H1 (cell line): ENCODE measurements around the gene CDC26. TPM values are rescaled to one million over a fixed set of nuclear protein-coding genes. Genes with fewer than 3 reads are reported as not detected.

ENCODE experiments used
- JUND ChIP-seq: IDR thresholded peaks from 2 replicates; pipeline ENCODE4 v1.6.1; 2011; ENCODE audit warnings: mild to moderate bottlenecking, improper control_type of control experiment, low read length
- NANOG ChIP-seq: IDR thresholded peaks from 2 replicates; pipeline ENCODE4 v1.6.1; 2011; ENCODE audit warnings: low read length, low read depth, mild to moderate bottlenecking, inconsistent platforms; ENCODE audit not compliant: insufficient read depth, poor library complexity, severe bottlenecking
- SIX5 ChIP-seq: IDR thresholded peaks from 2 replicates; pipeline ENCODE4 v1.6.1; 2011; ENCODE audit warnings: mild to moderate bottlenecking, low read depth, low read length
- SP1 ChIP-seq: IDR thresholded peaks from 2 replicates; pipeline ENCODE4 v1.6.1; 2011; ENCODE audit warnings: low read depth, low read length
- polyA plus RNA-seq, 7 experiments: library from polyadenylated mRNA; depleted of rRNA in 3 of 7; stranded (reverse) in 5 of 7; unstranded in 2 of 7; fragments of >200 nt in 5 of 7; fragments of 200-250 nt in 2 of 7; gene quantifications; 1 replicate in 5 of 7; 2 replicates in 1 of 7; 4 replicates in 1 of 7; pipeline versions ENCODE4 v1.2.1 to v1.2.3, GENCODE V29; 2011 to 2013; ENCODE audit warnings: missing spikeins in 2 of 7, mixed read lengths in 2 of 7
- total RNA-seq: library from RNA; stranded (reverse); fragmentation: NEBNext Ultra II Directional; extraction: Animal tissue kit (Norgen Biotek cat#: 25700); gene quantifications from 2 replicates; pipeline ENCODE4 v1.2.1, GENCODE V29; 2021
- TF ChIP-seq, protein P1 (sequence below): IDR thresholded peaks from 2 replicates; pipeline ENCODE4 v1.6.1; 2012; ENCODE audit warnings: inconsistent platforms
- TF ChIP-seq, protein P2 (sequence below): IDR thresholded peaks from 2 replicates; pipeline ENCODE4 v1.6.1; 2012; ENCODE audit warnings: inconsistent platforms
- TF ChIP-seq, protein P3 (sequence below): IDR thresholded peaks from 2 replicates; pipeline ENCODE4 v1.6.1; 2011; ENCODE audit warnings: low read length, improper control_type of control experiment
- TF ChIP-seq, protein P4 (sequence below): fragments of 300-600 bp; sonication (generic); IDR thresholded peaks from 2 replicates; pipeline ENCODE4 v1.7.1; 2012; ENCODE audit warnings: low read length, moderate library complexity, mild to moderate bottlenecking, inconsistent platforms; ENCODE audit not compliant: insufficient replicate concordance

The CDC26 gene
- total and polyA plus RNA-seq, 2 of the 8 experiments (the other 6 are each of a cell fraction or from before 2014, with no cell fraction given), result 31.5 to 41.9 TPM

DNA sequence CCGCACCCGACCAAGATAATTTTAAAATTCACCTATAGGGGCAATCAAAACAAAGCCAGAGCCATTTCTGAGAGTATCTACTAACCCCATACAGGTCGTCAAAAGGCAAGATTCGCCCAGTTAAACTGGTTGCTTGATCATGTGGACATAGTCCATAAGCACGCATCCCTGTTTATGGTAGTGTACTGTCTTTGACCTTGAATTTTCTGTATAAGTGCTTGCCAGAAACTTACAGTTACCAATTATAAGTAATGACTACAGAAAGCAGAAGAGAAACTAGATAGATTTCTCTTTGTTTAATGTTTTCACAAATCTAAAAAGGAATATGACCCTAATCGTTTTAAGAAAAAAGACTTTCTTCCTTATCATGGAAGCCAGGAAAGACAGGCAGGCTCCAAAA is 28.4 kb downstream of the CDC26 start (continued):
- no peak for TF ChIP-seq NANOG
- TF ChIP-seq, protein P1, sequence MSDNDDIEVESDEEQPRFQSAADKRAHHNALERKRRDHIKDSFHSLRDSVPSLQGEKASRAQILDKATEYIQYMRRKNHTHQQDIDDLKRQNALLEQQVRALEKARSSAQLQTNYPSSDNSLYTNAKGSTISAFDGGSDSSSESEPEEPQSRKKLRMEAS, result no peak
- no peak for TF ChIP-seq SP1
- TF ChIP-seq, protein P2, sequence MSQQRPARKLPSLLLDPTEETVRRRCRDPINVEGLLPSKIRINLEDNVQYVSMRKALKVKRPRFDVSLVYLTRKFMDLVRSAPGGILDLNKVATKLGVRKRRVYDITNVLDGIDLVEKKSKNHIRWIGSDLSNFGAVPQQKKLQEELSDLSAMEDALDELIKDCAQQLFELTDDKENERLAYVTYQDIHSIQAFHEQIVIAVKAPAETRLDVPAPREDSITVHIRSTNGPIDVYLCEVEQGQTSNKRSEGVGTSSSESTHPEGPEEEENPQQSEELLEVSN, result no peak
- TF ChIP-seq, protein P3, sequence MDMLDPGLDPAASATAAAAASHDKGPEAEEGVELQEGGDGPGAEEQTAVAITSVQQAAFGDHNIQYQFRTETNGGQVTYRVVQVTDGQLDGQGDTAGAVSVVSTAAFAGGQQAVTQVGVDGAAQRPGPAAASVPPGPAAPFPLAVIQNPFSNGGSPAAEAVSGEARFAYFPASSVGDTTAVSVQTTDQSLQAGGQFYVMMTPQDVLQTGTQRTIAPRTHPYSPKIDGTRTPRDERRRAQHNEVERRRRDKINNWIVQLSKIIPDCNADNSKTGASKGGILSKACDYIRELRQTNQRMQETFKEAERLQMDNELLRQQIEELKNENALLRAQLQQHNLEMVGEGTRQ, result no peak
- TF ChIP-seq, protein P4, sequence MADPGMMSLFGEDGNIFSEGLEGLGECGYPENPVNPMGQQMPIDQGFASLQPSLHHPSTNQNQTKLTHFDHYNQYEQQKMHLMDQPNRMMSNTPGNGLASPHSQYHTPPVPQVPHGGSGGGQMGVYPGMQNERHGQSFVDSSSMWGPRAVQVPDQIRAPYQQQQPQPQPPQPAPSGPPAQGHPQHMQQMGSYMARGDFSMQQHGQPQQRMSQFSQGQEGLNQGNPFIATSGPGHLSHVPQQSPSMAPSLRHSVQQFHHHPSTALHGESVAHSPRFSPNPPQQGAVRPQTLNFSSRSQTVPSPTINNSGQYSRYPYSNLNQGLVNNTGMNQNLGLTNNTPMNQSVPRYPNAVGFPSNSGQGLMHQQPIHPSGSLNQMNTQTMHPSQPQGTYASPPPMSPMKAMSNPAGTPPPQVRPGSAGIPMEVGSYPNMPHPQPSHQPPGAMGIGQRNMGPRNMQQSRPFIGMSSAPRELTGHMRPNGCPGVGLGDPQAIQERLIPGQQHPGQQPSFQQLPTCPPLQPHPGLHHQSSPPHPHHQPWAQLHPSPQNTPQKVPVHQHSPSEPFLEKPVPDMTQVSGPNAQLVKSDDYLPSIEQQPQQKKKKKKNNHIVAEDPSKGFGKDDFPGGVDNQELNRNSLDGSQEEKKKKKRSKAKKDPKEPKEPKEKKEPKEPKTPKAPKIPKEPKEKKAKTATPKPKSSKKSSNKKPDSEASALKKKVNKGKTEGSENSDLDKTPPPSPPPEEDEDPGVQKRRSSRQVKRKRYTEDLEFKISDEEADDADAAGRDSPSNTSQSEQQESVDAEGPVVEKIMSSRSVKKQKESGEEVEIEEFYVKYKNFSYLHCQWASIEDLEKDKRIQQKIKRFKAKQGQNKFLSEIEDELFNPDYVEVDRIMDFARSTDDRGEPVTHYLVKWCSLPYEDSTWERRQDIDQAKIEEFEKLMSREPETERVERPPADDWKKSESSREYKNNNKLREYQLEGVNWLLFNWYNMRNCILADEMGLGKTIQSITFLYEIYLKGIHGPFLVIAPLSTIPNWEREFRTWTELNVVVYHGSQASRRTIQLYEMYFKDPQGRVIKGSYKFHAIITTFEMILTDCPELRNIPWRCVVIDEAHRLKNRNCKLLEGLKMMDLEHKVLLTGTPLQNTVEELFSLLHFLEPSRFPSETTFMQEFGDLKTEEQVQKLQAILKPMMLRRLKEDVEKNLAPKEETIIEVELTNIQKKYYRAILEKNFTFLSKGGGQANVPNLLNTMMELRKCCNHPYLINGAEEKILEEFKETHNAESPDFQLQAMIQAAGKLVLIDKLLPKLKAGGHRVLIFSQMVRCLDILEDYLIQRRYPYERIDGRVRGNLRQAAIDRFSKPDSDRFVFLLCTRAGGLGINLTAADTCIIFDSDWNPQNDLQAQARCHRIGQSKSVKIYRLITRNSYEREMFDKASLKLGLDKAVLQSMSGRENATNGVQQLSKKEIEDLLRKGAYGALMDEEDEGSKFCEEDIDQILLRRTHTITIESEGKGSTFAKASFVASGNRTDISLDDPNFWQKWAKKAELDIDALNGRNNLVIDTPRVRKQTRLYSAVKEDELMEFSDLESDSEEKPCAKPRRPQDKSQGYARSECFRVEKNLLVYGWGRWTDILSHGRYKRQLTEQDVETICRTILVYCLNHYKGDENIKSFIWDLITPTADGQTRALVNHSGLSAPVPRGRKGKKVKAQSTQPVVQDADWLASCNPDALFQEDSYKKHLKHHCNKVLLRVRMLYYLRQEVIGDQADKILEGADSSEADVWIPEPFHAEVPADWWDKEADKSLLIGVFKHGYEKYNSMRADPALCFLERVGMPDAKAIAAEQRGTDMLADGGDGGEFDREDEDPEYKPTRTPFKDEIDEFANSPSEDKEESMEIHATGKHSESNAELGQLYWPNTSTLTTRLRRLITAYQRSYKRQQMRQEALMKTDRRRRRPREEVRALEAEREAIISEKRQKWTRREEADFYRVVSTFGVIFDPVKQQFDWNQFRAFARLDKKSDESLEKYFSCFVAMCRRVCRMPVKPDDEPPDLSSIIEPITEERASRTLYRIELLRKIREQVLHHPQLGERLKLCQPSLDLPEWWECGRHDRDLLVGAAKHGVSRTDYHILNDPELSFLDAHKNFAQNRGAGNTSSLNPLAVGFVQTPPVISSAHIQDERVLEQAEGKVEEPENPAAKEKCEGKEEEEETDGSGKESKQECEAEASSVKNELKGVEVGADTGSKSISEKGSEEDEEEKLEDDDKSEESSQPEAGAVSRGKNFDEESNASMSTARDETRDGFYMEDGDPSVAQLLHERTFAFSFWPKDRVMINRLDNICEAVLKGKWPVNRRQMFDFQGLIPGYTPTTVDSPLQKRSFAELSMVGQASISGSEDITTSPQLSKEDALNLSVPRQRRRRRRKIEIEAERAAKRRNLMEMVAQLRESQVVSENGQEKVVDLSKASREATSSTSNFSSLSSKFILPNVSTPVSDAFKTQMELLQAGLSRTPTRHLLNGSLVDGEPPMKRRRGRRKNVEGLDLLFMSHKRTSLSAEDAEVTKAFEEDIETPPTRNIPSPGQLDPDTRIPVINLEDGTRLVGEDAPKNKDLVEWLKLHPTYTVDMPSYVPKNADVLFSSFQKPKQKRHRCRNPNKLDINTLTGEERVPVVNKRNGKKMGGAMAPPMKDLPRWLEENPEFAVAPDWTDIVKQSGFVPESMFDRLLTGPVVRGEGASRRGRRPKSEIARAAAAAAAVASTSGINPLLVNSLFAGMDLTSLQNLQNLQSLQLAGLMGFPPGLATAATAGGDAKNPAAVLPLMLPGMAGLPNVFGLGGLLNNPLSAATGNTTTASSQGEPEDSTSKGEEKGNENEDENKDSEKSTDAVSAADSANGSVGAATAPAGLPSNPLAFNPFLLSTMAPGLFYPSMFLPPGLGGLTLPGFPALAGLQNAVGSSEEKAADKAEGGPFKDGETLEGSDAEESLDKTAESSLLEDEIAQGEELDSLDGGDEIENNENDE, result no peak
- TF ChIP-seq JUND, result no peak
- TF ChIP-seq SIX5, result no peak
